ENCODE measurements around the gene RHBDF2. TPM values are rescaled to one million over a fixed set of nuclear protein-coding genes. Genes with fewer than 3 reads are reported as not detected.

Gene RHBDF2
- total RNA-seq, 1 experiment from 2014 or later = 33.4 TPM

GRCh38 chr17:76543826-76544545 lies 42.8 kb upstream of the RHBDF2 start:
- TF ChIP-seq CTCF (IDR thresholded peaks at IDR 0.05; ENCODE audit: unreplicated experiment) = no peak
- DNase-seq (ENCODE audit: unreplicated experiment) = no peak
- POLR2A ChIA-PET = interaction anchor here (0.8 to 5.0 kb wide), 5 partner anchors 8 to 33 kb away, joined by 3 to 68 read pairs (median 3); no protein-coding TSS in a partner anchor
- Mint-ChIP-seq H3K9me3 (ENCODE audit: unreplicated experiment) (no peaks in the 10 kb centered on the region), H3K36me3 (ENCODE audit: insufficient read depth, unreplicated experiment) (no peaks in the 10 kb centered on the region), H3K4me1 (ENCODE audit: insufficient read depth, unreplicated experiment) (no peaks in the 10 kb centered on the region), H3K27ac (ENCODE audit: low read depth, unreplicated experiment) (no peak overlapping the region), H3K27me3 (ENCODE audit: insufficient read depth, unreplicated experiment) (peaks cover 12% of the 10 kb centered on the region), H3K4me3 (ENCODE audit: unreplicated experiment) (no peak overlapping the region)
- no TSS peak for BruUV-seq (replicated peaks)
- CTCF ChIA-PET = interaction anchor here (1.0 to 3.9 kb wide), 3 partner anchors 14 to 146 kb away, joined by 3 to 26 read pairs (median 4); no protein-coding TSS in a partner anchor
- intact Hi-C loops (cut with micrococcal nuclease) = no loop called here

GRCh38 chr17:76543482-76543825 lies 42.2 kb upstream of the RHBDF2 start:
- no peaks in the 10 kb centered on the region for H3K36me3 Mint-ChIP-seq (ENCODE audit: insufficient read depth, unreplicated experiment)
- no TSS peak for BruUV-seq (replicated peaks)
- H3K9me3 Mint-ChIP-seq (ENCODE audit: unreplicated experiment) = no peaks in the 10 kb centered on the region
- POLR2A ChIA-PET = interaction anchor here (0.8 to 5.0 kb wide), 5 partner anchors 8 to 33 kb away, joined by 3 to 68 read pairs (median 3); no protein-coding TSS in a partner anchor
- no peak for DNase-seq (ENCODE audit: unreplicated experiment)
- H3K27ac Mint-ChIP-seq (ENCODE audit: low read depth, unreplicated experiment) = no peak overlapping the region
- TF ChIP-seq CTCF (IDR thresholded peaks at IDR 0.05; ENCODE audit: unreplicated experiment) = no peak
- CTCF ChIA-PET = interaction anchor here (1.0 to 3.9 kb wide), 2 partner anchors 14 to 20 kb away, joined by 4 to 26 read pairs; no protein-coding TSS in a partner anchor
- intact Hi-C loops (cut with micrococcal nuclease) = no loop called here
- no peaks in the 10 kb centered on the region for H3K4me1 Mint-ChIP-seq (ENCODE audit: insufficient read depth, unreplicated experiment)
- peaks cover 12% of the 10 kb centered on the region for H3K27me3 Mint-ChIP-seq (ENCODE audit: insufficient read depth, unreplicated experiment)
- H3K4me3 Mint-ChIP-seq (ENCODE audit: unreplicated experiment) = no peak overlapping the region

- Mint-ChIP-seq H3K36me3 (ENCODE audit: insufficient read depth, unreplicated experiment) (no peaks in the 10 kb centered on the region), H3K27me3 (ENCODE audit: insufficient read depth, unreplicated experiment) (peaks cover 12% of the 10 kb centered on the region), H3K4me3 (ENCODE audit: unreplicated experiment) (no peak overlapping the region), H3K9me3 (ENCODE audit: unreplicated experiment) (no peaks in the 10 kb centered on the region), H3K27ac (ENCODE audit: low read depth, unreplicated experiment) (no peak overlapping the region), H3K4me1 (ENCODE audit: insufficient read depth, unreplicated experiment) (no peaks in the 10 kb centered on the region)
- intact Hi-C loops (cut with micrococcal nuclease) = no loop called here
- ChIA-PET CTCF (interaction anchor here (1.0 kb wide), 1 partner anchor 20 kb away, joined by 4 read pairs; no protein-coding TSS in a partner anchor), POLR2A (interaction anchor here (0.6 to 5.0 kb wide), 5 partner anchors 9 to 128 kb away, joined by 3 to 68 read pairs (median 3); no protein-coding TSS in a partner anchor)
- no TSS peak for BruUV-seq (replicated peaks)
- no peak for TF ChIP-seq CTCF (IDR thresholded peaks at IDR 0.05; ENCODE audit: unreplicated experiment)
- no peak for DNase-seq (ENCODE audit: unreplicated experiment)
These were observed 41.8 kb upstream of the RHBDF2 start for GRCh38 chr17:76542984-76543383.

- ChIA-PET POLR2A (interaction anchor here (0.6 to 5.0 kb wide), 3 partner anchors 13 to 128 kb away, joined by 3 to 68 read pairs (median 3); no protein-coding TSS in a partner anchor), CTCF (interaction anchor here (1.0 kb wide), 1 partner anchor 19 kb away, joined by 4 read pairs; no protein-coding TSS in a partner anchor)
- no peak for TF ChIP-seq CTCF (IDR thresholded peaks at IDR 0.05; ENCODE audit: unreplicated experiment)
- no peak for DNase-seq (ENCODE audit: unreplicated experiment)
- no TSS peak for BruUV-seq (replicated peaks)
- Mint-ChIP-seq H3K4me3 (ENCODE audit: unreplicated experiment) (no peak overlapping the region), H3K36me3 (ENCODE audit: insufficient read depth, unreplicated experiment) (no peaks in the 10 kb centered on the region), H3K9me3 (ENCODE audit: unreplicated experiment) (no peaks in the 10 kb centered on the region), H3K4me1 (ENCODE audit: insufficient read depth, unreplicated experiment) (no peaks in the 10 kb centered on the region), H3K27ac (ENCODE audit: low read depth, unreplicated experiment) (no peak overlapping the region), H3K27me3 (ENCODE audit: insufficient read depth, unreplicated experiment) (peaks cover 12% of the 10 kb centered on the region)
- intact Hi-C loops (cut with micrococcal nuclease) = no loop called here
These were observed 41.3 kb upstream of the RHBDF2 start for GRCh38 chr17:76542566-76542971.
